ENCODE data around the gene RNF130. TPM values are rescaled to one million over a fixed set of nuclear protein-coding genes. Genes with fewer than 3 reads are reported as not detected.

The RNF130 gene
- total RNA-seq, 1 experiment from 2014 or later: 58.5 TPM

DNA sequence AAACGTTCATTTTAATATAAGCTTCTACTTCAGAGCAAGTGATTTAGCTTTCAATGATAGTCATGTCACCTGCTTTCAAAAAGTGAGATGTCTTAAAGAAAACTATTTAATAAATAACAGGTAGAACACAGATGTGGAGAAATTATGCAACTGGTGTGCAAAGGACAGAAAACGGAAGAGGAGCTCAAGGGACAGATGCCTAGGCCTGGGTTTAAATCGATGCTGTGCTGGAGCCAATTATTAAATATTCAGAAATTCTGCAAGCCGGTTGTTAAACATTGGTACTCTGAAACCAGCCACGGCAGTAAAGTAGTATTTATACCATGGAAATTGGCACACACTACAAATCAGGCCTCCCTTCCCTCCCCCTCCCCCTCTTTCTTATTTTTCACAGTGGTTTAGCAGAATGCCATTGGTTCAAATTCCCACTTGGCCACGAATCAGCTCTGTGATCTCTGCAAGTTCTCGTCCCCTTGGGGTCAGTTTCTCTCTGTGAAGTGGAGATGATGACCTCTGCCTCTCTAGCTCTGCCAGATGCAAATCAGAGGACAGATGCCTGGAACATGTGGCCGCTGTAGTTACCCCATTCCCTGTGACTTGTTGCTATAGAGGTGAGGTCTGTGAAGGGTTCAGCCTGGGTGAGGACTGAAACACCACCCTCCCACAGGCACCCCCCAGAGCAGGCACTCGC lies 6.2 kb upstream of the RNF130 start:
- H3K27ac Mint-ChIP-seq: no peak overlapping the region
- TF ChIP-seq EMX1 (CRISPR knock-in tag; IDR thresholded peaks at IDR 0.05): no peak
- peaks cover 22% of the 10 kb centered on the region for H3K4me1 Mint-ChIP-seq
- H3K4me3 Mint-ChIP-seq: no peak overlapping the region
- H3K27me3 Mint-ChIP-seq (ENCODE audit: low read depth): peaks cover 35% of the 10 kb centered on the region
- ATAC-seq (no peak), DNase-seq (ENCODE audit: low spot score) (no peak)
- CTCF ChIA-PET: no interaction called here
- H3K9me3 Mint-ChIP-seq: peaks cover 32% of the 10 kb centered on the region
- POLR2A ChIA-PET: no interaction called here
- peaks cover 23% of the 10 kb centered on the region for H3K36me3 Mint-ChIP-seq

DNA sequence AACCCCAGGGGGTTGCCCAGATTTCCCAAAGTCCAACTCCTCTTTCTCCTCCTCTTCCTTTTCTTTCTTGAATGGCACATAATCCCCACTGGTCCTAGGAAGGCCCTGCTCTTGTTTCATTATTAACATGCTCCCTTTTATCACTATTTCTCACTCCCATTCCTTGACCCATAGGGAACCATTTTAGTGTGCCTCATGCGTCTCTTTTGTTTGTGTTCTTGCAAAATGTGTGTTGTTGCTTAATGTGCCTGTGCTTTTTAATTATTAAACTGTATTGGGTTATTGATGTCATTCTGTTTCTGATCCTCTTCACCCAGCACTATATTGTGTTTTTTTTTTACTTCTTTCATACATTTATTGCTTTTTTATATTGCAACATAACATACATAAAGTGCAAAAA lies 4.1 kb upstream of the RNF130 start:
- H3K36me3 Mint-ChIP-seq: peaks cover 29% of the 10 kb centered on the region
- POLR2A ChIA-PET: no interaction called here
- H3K27ac Mint-ChIP-seq: no peak overlapping the region
- H3K4me1 Mint-ChIP-seq: peaks cover 6% of the 10 kb centered on the region
- TF ChIP-seq KAT7 (CRISPR knock-in tag; IDR thresholded peaks at IDR 0.05; ENCODE audit: borderline replicate concordance) (no peak), STAT6 (CRISPR knock-in tag; conservative IDR thresholded peaks at IDR 0.05; ENCODE audit: low read depth) (no peak), ZNF396 (CRISPR knock-in tag; IDR thresholded peaks at IDR 0.05; ENCODE audit: borderline replicate concordance) (no peak), NR2C2 (CRISPR knock-in tag; IDR thresholded peaks at IDR 0.05) (no peak), JAZF1 (CRISPR knock-in tag; IDR thresholded peaks at IDR 0.05) (no peak), NFYB (CRISPR knock-in tag; conservative IDR thresholded peaks at IDR 0.05; ENCODE audit: low read depth) (no peak), ERG (CRISPR knock-in tag; IDR thresholded peaks at IDR 0.05) (no peak), ZNF281 (CRISPR knock-in tag; IDR thresholded peaks at IDR 0.05) (no peak), SMAD4 (CRISPR knock-in tag; IDR thresholded peaks at IDR 0.05) (no peak), ZNF232 (CRISPR knock-in tag; IDR thresholded peaks at IDR 0.05) (no peak), ZNF423 (CRISPR knock-in tag; IDR thresholded peaks at IDR 0.05) (no peak), ZNF416 (CRISPR knock-in tag; IDR thresholded peaks at IDR 0.05) (no peak), E2F4 (CRISPR knock-in tag; IDR thresholded peaks at IDR 0.05; ENCODE audit: borderline replicate concordance, low read depth) (no peak), TEAD1 (CRISPR knock-in tag; IDR thresholded peaks at IDR 0.05) (no peak)
- TF ChIP-seq, protein P1, sequence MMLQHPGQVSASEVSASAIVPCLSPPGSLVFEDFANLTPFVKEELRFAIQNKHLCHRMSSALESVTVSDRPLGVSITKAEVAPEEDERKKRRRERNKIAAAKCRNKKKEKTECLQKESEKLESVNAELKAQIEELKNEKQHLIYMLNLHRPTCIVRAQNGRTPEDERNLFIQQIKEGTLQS (CRISPR knock-in tag; conservative IDR thresholded peaks at IDR 0.05): no peak
- TF ChIP-seq, protein P2, sequence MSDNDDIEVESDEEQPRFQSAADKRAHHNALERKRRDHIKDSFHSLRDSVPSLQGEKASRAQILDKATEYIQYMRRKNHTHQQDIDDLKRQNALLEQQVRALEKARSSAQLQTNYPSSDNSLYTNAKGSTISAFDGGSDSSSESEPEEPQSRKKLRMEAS (CRISPR knock-in tag; IDR thresholded peaks at IDR 0.05): no peak
- ATAC-seq (no peak), DNase-seq (ENCODE audit: low spot score) (no peak)
- peaks cover 35% of the 10 kb centered on the region for H3K9me3 Mint-ChIP-seq
- no peak overlapping the region for H3K4me3 Mint-ChIP-seq
- CTCF ChIA-PET: no interaction called here
- H3K27me3 Mint-ChIP-seq (ENCODE audit: low read depth): peaks cover 43% of the 10 kb centered on the region
